GM18861 (cell line): Measurements from ENCODE around the gene PAK4.
"Not testable (repeated sequence)": the region's sequence is repeated elsewhere in the genome, so short reads cannot be mapped to it uniquely, and the experiment has no call there.

ENCODE experiments used
- ATAC-seq: cut with Tn5 transposase; IDR thresholded peaks from one replicate; pipeline ENCODE4 v1.9.1; 2021; ENCODE audit not compliant: unreplicated experiment

PAK4 gene

GRCh38 chr19:39202998-39203355 lies 77.4 kb downstream of the PAK4 start:
- ATAC-seq = no peak

GRCh38 chr19:39203372-39204341 lies 78.1 kb downstream of the PAK4 start, which contains the start of gene SYCN:
Gene SYCN, minus strand, starts transcription at chr19:39204263. Its CDS starts 9 bp downstream, at chr19:39204254.
- ATAC-seq = no peak

- ATAC-seq = no peak
Observed at GRCh38 chr19:39205449-39205764, 79.8 kb downstream of the PAK4 start.

- ATAC-seq = no peak
Observed at GRCh38 chr19:39206122-39206521, 80.5 kb downstream of the PAK4 start.

GRCh38 chr19:39207293-39207836 lies 81.8 kb downstream of the PAK4 start:
- no peak for ATAC-seq

GRCh38 chr19:39208175-39208795 lies 82.7 kb downstream of the PAK4 start:
- ATAC-seq = no peak

GRCh38 chr19:39209196-39209595 lies 83.6 kb downstream of the PAK4 start:
- ATAC-seq = no peak

GRCh38 chr19:39211731-39212374 lies 86.3 kb downstream of the PAK4 start:
- no peak for ATAC-seq

GRCh38 chr19:39212375-39212742 lies 86.8 kb downstream of the PAK4 start:
- ATAC-seq = no peak

GRCh38 chr19:39215323-39215722 lies 89.7 kb downstream of the PAK4 start:
- ATAC-seq = not testable (repeated sequence)

- ATAC-seq = no peak
Observed at GRCh38 chr19:39217094-39217493, 91.5 kb downstream of the PAK4 start.

- no peak for ATAC-seq
Observed at GRCh38 chr19:39218230-39219007, 92.8 kb downstream of the PAK4 start.

- not testable (repeated sequence) for ATAC-seq
Observed at GRCh38 chr19:39219108-39219507, 93.5 kb downstream of the PAK4 start.

- ATAC-seq = no peak
Observed at GRCh38 chr19:39223703-39224279, 98.2 kb downstream of the PAK4 start.

- no peak for ATAC-seq
Observed at GRCh38 chr19:39224910-39225309, 99.3 kb downstream of the PAK4 start.
